ENCODE measurements around the gene PMPCB. TPM values are rescaled to one million over a fixed set of nuclear protein-coding genes. Genes with fewer than 3 reads are reported as not detected.

Gene PMPCB
- total RNA-seq, 6 experiments from 2014 or later: 50.1 to 66.3 (median 57.7) TPM

- H3K4me1 Mint-ChIP-seq (ENCODE audit: low read depth): peaks cover 60% of the 10 kb centered on the region
- peak overlapping the region; percentile 36 for H3K27ac Mint-ChIP-seq
- no peaks in the 10 kb centered on the region for H3K9me3 Mint-ChIP-seq
These were observed 51.7 kb downstream of the PMPCB start for GRCh38 chr7:103348959-103349358.

GRCh38 chr7:103349805-103350204 lies 52.6 kb downstream of the PMPCB start:
- no peak for DNase-seq
- TF ChIP-seq CTCF (IDR thresholded peaks at IDR 0.05): no peak
- peak overlapping the region; percentile 100 for H3K4me3 Mint-ChIP-seq
- H3K4me1 Mint-ChIP-seq (ENCODE audit: low read depth): peaks cover 59% of the 10 kb centered on the region
- peak overlapping the region; percentile 54 for H3K27ac Mint-ChIP-seq
- no peaks in the 10 kb centered on the region for H3K9me3 Mint-ChIP-seq
- peaks cover 21% of the 10 kb centered on the region for H3K36me3 Mint-ChIP-seq (ENCODE audit: low read depth)
- peaks cover 5% of the 10 kb centered on the region for H3K27me3 Mint-ChIP-seq (ENCODE audit: insufficient read depth)

More at GRCh38 chr7:103348959-103349358, 51.7 kb downstream of the PMPCB start:
- no peak for TF ChIP-seq CTCF (IDR thresholded peaks at IDR 0.05)
- no peak for DNase-seq
- H3K4me3 Mint-ChIP-seq: peak overlapping the region; percentile 100
- H3K27me3 Mint-ChIP-seq (ENCODE audit: insufficient read depth): peaks cover 7% of the 10 kb centered on the region
- peaks cover 24% of the 10 kb centered on the region for H3K36me3 Mint-ChIP-seq (ENCODE audit: low read depth)

Other genes with a start within 250 kb of the PMPCB start
- gene FBXL13, start 222.6 kb upstream of the PMPCB start, total RNA-seq (2021; fragmentation: NEBNext Ultra II Directional; extraction: Animal tissue kit (Norgen Biotek cat#: 25700)): under 1 TPM; 0.43 to 0.74 (median 0.56) TPM
- gene ARMC10, start 222.3 kb upstream of the PMPCB start, total RNA-seq (2021; fragmentation: NEBNext Ultra II Directional; extraction: Animal tissue kit (Norgen Biotek cat#: 25700)): 10 to 100 TPM; 27.3 to 40.9 (median 34.7) TPM
- gene NAPEPLD, start 148.3 kb upstream of the PMPCB start, total RNA-seq (2021; fragmentation: NEBNext Ultra II Directional; extraction: Animal tissue kit (Norgen Biotek cat#: 25700)): 1 to 10 TPM; 3.4 to 5.3 (median 4.4) TPM
- 10 to 100 TPM; 23.9 to 28.2 (median 25.5) TPM for gene DNAJC2, start 47.3 kb downstream of the PMPCB start, total RNA-seq (2021; fragmentation: NEBNext Ultra II Directional; extraction: Animal tissue kit (Norgen Biotek cat#: 25700))
- gene PSMC2, start 50.2 kb downstream of the PMPCB start, total RNA-seq (2021; fragmentation: NEBNext Ultra II Directional; extraction: Animal tissue kit (Norgen Biotek cat#: 25700)): 100 to 1,000 TPM; 170 to 191 (median 183) TPM
- not detected for gene SLC26A5, start 148.8 kb downstream of the PMPCB start, total RNA-seq (2021; fragmentation: NEBNext Ultra II Directional; extraction: Animal tissue kit (Norgen Biotek cat#: 25700))